GDM1 (cell line): ENCODE data around the gene BRI3.
"Not testable (repeated sequence)": the region's sequence is repeated elsewhere in the genome, so short reads cannot be mapped to it uniquely, and the experiment has no call there.

Source experiments
- DNase-seq: peaks from one replicate; lab custom pipeline; 2025; lab: John Stamatoyannopoulos, UW

The BRI3 gene

DNA sequence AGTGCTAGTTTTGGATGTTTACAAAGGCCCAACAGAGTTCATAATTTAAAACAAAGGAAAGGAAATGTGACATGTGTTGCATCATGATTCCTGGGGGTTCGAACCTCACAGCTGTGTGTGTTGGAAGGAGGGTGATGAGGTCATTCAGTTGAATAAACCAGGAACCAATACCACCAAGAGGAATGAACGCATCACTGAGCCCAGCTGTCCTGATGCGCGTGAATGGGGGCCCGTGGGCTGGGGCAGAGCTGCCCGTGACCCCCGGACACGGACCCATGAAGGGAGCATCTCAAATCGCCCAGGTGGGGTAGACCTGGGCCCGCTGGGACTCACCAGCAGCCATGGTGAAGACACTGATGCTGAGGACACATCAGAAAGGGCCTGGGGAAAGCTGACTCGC lies 33.0 kb downstream of the BRI3 start:
- no peak for DNase-seq

DNA sequence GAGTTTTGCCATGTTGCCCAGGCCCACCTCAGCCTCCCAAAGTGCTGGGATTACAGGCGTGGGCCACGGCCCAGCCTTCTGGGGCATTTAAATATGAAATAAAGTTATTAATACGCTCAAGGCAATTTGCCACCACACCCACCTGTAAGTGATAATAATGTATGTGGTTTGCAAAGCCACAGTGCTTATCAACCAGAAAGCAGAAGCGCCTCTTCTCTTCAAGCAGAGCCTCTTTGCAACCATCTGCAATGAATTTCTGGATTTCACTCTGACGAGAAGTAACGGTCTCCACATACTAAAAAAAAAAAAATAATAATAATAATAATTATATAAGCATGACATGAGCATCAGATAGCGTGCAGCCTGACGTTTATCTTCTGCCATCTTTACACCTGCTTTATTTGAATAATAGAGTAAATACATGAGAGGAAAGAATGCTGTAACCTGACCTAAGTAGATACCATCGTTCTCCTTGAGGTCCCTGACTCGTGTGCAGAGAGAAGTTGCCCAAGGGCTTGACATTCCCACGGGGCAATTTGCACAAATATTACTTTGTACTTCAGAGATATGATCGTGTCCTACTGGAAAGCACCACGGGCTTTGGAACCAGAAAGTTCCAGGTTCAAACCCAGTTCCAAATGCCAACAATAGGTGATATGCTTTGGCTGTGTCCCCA lies 34.0 kb downstream of the BRI3 start:
- no peak for DNase-seq

DNA sequence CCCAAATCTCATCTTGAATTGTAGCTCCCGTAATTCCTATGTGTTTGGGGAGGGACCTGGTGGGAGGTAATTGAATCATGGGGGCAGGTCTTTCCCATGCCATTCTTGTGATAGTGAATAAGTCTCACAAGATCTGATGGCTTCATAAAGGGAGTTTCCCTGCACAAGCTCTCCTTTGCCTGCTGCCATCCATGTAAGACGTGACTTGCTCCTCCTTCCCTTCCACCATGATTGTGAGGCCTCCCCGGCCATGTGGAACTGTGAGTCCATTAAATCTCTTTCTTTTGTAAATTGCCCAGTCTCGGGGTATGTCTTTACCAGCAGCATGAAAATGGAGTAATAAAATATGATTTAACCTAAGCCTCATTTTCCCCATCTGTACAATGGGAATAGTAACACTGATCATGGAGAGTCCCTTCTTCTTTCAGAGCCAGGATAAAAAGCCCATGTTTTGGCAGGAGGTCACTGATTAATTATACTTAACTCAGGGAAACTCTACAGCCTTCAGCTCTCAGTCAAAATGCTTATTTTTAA lies 34.6 kb downstream of the BRI3 start:
- DNase-seq, result not testable (repeated sequence)

DNA sequence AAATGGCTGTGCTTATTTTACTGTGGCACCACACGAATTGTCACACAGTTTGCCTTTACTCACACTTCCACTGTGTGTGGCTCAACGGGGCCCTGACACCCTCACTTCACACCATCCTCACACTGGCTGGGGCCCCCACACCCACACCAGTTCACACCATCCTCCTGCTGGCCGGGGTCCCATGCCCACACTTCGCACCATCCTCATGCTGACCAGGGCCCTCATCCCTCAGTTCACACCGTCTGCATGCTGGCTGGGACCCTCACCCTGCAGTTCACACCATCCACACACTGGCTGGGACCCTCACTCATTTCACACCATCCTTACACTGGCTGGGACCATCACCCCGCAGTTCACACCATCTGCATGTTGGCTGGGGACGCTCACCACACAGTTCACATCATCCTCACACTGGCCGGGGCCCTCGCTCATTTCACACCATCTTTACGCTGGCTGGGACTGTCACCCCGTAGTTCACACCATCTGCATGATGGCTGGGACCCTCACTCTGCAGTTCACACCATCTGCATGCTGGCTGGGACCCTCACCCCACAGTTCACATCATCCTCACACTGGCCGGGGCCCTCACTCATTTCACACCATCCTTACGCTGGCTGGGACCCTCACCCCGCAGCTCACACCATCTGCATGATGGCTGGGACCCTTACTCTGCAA lies 36.0 kb downstream of the BRI3 start:
- DNase-seq, result no peak

DNA sequence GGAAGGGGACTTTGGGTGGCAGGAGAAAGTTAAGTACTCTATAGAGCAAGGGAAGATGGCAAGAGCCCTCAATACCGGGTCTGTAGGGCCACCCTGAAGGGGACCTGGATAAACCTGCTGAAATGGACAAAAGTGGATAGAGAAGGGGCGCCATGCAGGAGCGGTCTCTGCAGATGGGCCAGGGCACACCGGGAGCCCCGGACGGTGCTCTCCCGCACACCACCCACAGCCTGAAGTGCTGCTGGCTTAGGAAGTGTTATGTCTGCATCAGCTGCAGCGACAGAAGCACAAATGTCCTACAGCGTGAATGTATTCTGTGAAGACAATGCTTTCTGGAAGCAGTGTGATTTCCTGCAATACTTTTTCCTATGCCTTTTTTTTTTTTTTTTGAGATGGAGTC lies 37.7 kb downstream of the BRI3 start:
- DNase-seq, result no peak

DNA sequence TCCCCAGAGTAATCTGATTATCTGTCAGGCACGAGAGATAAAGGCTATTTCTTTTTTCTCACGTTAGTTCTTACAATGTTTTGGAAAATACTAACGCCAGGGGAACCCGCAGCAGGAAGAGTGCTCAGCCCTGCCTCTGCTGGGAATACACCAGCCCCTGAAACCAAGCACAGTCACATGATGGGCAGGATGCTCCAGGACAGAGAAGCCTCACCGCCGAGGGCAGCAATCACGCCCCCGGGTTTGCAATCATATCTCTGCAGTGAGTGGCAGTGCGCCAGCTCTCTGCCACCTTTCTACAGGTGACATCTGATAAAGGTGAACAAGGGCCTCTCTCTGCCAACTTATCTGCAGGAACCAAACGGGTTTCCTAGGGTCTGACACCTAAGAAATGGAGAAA lies 39.8 kb downstream of the BRI3 start:
- DNase-seq, result no peak

DNA sequence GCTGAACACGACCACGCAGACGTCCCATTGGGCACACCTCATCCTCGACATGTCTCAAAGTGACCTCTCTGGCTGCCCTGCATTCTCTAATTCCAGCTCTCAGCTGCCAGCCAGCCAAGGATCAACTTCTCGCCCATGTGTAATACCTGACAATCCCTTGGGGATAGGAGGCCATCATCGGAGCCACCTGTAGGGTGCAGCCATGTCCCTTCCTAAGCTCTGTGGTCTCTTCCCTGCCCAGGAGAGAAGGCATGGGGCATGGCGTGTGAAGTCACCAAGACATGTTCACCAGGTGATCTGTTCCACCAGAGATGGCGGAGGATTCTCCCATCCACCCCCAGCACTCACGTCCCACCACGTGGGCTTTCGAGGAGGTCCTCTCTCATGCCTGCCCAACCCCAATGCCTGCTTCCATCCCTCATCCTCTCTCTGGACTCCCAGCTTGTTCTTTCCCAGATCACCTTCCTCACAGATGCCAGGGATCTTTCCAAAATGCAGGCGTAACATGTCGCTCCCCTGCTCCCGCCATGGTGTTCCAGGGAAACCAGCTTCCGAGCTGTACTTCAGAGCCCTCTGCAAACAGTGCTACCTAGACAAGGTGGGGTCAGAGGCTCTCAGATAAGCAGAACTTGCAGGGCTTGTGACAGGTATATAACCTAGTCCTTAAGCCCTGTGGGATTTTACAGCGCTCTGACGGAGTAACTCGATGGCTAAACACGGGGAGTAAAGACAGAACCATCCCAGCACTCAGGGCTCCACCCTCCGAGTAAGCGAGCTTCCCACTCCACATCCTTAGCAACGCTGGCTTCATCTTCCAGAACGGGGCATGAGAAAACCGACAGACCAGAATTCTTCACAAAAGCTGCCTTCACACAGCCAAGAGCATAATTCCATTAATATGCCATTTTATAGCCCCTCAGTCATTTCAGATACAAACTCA lies 41.1 kb downstream of the BRI3 start:
- DNase-seq, result no peak

DNA sequence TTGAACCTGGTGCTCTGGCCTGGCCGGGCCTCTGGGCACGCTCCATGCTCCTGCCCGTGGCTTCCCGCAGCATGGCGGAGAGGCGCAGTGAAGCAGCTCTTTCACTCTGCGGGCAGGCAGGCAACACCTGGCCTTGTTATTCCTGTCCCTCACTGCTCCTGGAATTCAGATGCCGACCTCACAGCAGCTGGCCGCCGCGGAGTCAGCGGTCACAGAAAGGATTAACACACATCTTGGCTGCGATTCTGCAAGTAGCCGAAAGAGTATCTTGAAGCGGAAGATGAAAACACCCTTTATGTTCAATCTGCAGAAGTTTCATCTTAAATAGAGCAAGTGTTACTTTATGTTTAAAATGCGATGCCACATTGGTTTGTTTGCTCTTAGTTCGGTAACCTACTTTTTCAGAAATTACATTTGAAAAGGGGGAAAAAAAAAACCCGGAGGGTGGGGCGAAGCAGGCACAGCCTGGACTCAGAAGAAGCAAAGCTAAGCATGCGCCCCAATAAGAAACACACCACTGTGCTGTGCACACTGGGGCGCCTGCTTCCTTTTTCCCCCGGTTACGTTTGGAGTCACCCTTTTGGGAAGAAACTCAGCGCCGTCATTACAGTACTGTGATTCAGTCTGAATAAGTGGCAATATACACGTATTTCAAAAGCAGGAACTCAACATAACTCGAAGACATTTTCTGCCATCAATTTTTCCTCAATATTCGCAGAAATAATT lies 42.3 kb downstream of the BRI3 start:
- DNase-seq, result no peak

DNA sequence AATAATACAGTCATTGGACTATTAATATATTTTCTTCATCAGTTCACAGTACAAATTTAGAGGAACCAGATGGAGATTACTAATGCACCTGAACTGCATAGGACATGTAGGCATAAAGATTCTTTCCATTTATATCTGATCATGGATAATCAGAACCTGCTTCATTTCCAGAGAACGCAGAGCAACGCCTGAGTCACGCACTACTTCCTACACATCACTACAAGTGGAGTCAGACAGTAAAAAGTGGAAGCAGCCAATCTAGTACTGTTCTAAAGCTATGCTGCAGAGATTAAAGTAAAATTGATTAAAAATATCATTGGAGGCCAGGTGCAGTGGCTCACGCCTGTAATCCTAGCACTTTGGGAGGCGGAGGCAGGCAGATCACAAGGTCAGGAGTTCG lies 43.3 kb downstream of the BRI3 start:
- no peak for DNase-seq

DNA sequence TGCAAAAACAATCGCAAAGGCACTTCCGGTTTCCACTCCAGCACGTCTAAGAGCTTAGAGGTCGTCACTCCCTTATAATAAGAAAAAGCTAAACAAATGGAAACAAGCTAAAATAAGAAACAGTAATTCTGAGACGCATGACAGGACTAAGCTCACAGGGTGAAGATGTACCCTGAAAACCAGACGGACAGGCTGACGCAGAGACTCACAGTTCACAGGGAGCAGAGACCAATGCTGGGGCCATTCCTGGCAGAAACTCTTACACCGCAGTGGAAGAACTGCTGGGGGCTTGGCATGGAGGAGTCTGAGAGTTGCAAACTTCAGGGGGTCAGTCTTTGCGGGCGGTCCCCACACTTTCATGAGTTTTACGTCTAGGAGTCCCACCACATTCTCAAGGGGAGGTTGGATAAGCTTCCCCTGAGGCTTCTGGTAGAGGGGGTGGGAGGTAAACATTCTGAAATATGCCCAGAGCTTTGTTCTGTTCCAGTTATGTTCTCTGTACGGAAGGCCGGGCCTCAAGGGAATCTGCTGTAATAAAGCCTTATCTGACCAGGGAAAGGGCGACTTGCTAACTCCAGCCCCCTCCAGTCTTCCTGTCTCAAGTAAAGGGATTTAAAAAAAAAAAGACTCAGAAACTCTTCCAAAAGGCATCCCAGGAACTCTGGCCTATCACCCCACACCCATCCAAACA lies 47.8 kb downstream of the BRI3 start:
- no peak for DNase-seq

DNA sequence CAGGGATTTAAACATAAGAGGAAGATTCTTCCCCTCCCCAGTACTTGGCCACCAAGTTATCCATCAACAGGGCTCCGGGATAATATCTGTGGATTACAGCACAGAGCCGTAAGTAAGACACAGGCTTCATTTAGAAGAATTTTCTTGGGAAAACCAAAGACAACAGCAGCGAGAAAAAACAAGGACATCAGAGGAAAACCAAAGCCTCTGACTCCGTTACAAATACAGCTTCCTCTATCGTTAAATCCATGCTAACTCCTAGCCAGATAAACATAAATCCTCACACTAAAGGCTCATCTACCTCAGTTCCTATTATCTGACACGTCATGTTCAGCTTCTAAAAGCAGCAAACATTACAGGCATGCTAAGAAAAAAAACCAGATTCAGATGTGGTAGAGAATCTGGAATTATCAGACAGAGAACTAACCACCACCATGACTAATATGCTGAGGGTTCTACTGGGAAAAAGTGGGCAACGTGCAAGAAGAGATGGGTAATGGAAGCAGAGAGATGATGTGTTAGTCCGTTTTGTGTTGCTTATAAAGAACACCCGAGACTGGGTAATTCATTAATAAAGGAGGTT lies 48.4 kb downstream of the BRI3 start:
- DNase-seq, result no peak

DNA sequence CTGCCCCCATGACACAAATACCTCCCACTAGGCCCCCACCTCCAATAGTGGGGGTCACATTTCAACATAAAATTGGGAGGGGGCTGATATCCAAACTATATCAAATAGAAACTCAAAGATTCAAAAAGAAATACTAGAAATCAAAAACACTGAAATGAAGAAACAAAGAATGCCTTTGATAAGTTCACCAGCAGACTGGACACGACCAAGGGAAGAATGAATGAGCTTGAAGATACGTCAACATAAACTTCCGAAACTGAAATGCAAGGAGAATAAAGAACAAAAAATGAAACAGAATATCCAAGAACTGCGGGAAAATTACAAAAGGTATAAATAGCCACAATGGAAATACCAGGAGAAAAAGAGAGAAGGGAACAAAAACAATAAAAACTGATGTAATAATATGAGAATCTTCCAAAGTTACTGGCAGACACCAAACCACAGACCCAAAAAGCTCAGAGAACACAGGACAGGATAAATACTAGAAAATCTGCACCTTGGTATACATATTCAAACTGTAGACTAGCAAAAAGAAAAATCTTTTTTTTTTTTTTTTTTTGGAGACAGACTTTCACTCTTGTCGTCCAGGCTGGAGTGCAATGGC lies 49.5 kb downstream of the BRI3 start:
- DNase-seq, result no peak

DNA sequence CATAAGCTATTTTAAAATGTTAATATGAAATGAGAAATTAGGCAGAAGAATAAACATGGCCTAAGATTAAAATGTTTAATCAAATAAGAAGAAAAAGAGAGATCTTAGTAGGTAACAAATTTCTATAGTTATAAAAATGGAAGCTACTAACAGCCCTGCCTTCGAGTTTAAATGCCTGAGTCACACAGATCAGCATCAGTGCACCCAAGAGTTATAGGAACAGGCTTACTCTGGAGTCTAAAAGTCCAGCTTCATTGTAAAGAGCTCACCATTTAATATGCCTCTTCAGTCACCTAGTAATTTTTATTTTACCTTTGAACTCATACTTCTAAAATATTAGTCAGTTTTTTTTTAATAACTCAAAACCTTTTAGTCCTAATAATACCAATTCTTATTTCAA lies 52.6 kb downstream of the BRI3 start:
- no peak for DNase-seq

DNA sequence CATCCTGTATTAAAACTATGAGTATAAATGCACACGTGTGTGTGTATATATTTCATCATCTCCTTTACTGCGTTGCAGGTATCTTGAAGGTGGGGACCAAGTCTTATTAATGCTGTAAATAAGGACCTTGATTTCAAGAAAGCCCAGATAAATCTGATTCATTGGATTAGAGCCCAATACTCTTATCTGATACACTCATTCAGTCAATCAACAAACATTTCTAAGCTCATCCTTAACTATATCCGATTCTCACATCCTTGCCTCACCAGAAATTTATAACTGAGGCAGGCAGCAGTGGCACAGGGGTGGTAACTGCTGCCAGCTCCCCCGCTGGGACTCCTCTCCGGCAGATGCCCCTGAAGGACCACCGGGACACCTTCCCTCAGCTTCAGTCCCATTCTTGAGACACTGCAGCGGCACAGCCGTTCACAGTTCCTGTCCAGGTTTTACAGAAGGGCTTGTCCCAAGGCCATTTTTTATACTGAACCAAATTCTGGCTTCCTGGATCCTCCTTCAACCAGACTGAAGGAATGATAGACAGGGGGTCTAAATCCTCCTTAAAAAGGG lies 54.0 kb downstream of the BRI3 start:
- no peak for DNase-seq

DNA sequence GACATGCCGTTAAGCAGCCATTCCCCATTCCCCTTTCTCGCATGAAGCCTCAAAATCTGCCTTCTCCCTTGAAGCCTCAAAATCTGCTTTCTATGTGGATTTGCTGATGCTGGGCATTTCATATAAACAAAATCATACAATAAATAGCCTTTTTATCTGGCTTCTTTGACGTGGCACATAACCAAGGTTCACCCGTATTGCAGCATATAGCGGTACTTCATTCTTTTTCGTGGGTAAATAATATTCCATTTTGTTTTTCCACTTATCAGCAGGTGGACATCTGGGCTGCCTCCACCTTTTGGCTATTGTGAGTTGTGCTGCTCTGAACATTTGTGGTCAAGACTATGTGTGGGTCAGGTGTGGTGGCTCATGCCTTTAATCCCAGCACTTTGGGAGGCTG lies 57.0 kb downstream of the BRI3 start:
- no peak for DNase-seq

DNA sequence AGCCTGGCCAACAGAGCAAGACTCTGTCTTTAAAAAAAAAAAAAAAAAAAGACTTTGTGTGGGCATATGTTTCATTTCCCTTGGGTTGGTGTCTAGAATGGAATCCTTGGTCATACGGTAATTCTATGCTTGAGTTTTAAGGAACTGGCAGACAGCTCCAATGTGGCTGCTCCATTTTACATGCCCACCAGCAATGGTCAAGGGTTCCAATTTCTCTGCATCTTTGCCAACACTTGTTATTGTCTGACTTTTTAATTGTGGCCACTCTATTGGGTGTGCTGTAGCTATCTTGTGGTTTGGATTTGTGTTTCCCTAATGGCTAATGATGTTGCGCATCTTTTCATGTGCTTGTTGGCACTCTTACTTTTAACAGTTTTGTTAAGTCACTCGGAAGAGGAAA lies 57.6 kb downstream of the BRI3 start:
- no peak for DNase-seq

DNA sequence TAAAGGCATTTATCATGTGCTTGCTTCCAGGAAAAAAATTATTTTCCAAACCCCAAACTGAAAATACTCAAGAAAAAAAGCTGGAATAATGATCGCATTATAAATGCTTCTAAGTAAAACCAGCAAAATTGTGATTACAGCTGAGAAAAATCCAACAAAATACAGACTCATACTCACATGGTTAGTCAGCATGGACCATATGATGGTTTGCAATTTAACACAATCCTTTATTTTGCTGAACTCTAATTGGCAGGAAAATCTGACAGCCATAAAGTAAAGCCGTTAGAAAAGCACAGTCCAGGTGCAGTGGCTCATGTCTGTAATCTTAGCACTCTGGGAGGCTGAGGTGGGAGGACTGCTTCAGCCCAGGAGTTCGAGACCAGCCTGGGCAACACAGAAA lies 59.6 kb downstream of the BRI3 start:
- no peak for DNase-seq
